GM20000 (cell line): Measurements from ENCODE around the gene PIWIL1.

ENCODE experiments used
- DNase-seq: peaks from one replicate; pipeline ENCODE4 v3.0.0; 2012; ENCODE audit warnings: low spot score
- CTCF ChIP-seq: IDR thresholded peaks from 2 replicates; pipeline ENCODE4 v1.5.1; 2012; ENCODE audit warnings: mild to moderate bottlenecking, control low read depth; ENCODE audit errors: extremely low read depth, missing control alignments

PIWIL1 gene

GRCh38 chr12:130337488-130338303 is at the start of gene PIWIL1:
Gene PIWIL1 (plus strand): TSS chr12:130337887. CDS start chr12:130342592, 4,705 bp downstream.
- no peak for TF ChIP-seq CTCF
- DNase-seq = no peak

GRCh38 chr12:130288206-130288605 is 49.5 kb upstream of the PIWIL1 start:
- DNase-seq = no peak
- TF ChIP-seq CTCF = no peak

GRCh38 chr12:130288691-130289090 is 49.0 kb upstream of the PIWIL1 start:
- no peak for TF ChIP-seq CTCF
- no peak for DNase-seq

GRCh38 chr12:130290114-130290513 is 47.6 kb upstream of the PIWIL1 start:
- no peak for TF ChIP-seq CTCF
- DNase-seq = no peak

GRCh38 chr12:130298322-130299021 is 39.2 kb upstream of the PIWIL1 start:
- DNase-seq = no peak
- TF ChIP-seq CTCF = no peak

GRCh38 chr12:130299574-130299973 is 38.1 kb upstream of the PIWIL1 start:
- no peak for TF ChIP-seq CTCF
- DNase-seq = no peak

GRCh38 chr12:130300090-130300489 is 37.6 kb upstream of the PIWIL1 start:
- no peak for DNase-seq
- no peak for TF ChIP-seq CTCF
